CD1c-positive myeloid dendritic cell (primary cell): ENCODE measurements around the gene SQSTM1.
A peak's percentile ranks its signal among the peaks of the same experiment; 100 is the strongest.
"Not testable (repeated sequence)": the region's sequence is repeated elsewhere in the genome, so short reads cannot be mapped to it uniquely, and the experiment has no call there.

Experiments
- DNase-seq: peaks from one replicate; pipeline ENCODE4 v3.0.0-alpha.2; 2016; ENCODE audit errors: extremely low spot score

SQSTM1 gene

GRCh38 chr5:179820483-179821297, at the start of gene SQSTM1:
TSS of gene SQSTM1 (plus strand) at chr5:179820905. CDS start at chr5:179820937, 32 bp downstream.
- peak; percentile 94 for DNase-seq

- DNase-seq = peak; percentile 46
Measured at GRCh38 chr5:179771311-179771895, 49.3 kb upstream of the SQSTM1 start.

GRCh38 chr5:179772351-179772750, 48.4 kb upstream of the SQSTM1 start:
- no peak for DNase-seq

GRCh38 chr5:179773686-179774040, 47.0 kb upstream of the SQSTM1 start:
- DNase-seq = no peak

DNA sequence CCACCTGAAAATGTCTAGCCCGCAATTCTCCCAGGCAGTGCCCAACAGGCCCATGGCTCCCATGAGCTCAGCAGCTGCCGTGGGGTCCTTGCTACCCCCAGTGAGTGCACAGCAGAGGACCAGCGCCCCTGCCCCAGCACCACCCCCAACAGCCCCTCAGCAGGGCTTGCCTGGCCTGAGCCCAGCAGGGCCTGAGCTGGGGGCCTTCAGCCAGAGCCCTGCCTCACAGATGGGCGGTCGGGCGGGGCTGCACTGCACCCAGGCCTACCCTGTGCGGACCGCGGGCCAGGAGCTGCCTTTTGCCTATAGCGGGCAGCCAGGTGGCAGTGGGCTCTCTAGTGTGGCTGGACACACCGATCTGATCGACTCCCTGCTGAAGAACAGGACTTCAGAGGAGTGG, 46.3 kb upstream of the SQSTM1 start:
- no peak for DNase-seq

- peak; percentile 73 for DNase-seq
Measured at GRCh38 chr5:179776411-179776938, 44.2 kb upstream of the SQSTM1 start.

DNA sequence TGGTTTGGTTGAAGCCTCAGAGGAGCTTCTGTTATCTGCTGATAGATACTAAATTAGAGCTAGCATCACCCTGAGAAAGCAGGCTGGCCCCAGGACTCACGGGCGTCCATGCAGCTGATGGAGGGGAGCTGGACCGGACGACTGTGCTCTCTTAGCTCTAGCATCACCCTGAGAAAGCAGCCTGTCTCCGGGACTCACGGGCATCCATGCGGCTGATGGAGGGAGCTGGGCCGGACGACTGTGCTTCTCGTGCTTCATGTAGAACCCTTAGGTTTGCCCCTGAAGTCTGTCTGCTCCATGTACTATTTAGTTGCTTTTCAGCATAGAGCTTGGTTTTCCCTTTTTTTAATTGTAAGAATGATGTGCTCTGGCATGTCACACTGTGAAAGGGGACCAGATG, 43.2 kb upstream of the SQSTM1 start:
- no peak for DNase-seq

GRCh38 chr5:179777909-179778308, 42.8 kb upstream of the SQSTM1 start:
- DNase-seq = peak; percentile 86

GRCh38 chr5:179778591-179778990, 42.1 kb upstream of the SQSTM1 start:
- no peak for DNase-seq

DNA sequence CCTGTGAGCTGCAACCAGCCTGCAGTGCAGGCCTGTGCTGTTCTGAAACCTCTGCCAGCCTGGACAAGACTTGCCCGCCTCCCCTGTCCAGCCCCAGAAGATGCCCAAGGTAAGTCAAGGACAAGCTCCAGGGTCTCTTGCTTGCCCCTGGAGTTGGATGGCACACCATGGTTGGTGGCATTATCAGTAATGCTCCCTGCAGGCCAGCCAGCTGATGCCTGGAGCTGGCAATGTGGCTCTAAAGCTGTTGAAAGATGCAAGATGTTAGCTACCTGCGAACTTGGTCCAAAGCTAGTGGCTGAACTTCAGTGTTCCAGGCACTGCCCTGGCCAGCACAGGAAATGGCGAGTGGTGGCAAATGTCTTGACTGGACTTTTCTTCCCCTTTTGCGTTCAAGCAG, 40.9 kb upstream of the SQSTM1 start:
- no peak for DNase-seq

- DNase-seq = peak; percentile 65
Measured at GRCh38 chr5:179780362-179780761, 40.3 kb upstream of the SQSTM1 start.

DNA sequence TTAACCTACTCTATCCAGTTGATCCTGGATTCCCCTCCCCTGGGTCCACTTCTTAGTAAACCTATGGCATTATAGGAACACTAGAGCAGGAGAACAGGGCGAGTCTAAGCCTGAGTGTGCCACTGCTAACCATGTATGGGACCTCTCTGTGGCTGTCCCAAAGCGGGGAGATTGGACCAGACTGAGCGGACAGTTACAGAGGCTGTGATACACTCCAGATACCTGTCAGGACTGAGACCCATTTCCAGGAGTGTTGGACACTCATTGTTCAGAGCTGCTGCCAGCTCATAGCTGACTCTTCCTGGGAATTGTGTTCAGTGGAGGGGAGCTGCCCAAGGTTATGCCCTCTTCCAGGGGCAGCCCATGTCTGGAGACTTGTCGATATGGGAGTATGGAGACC, 38.9 kb upstream of the SQSTM1 start:
- DNase-seq = no peak

DNA sequence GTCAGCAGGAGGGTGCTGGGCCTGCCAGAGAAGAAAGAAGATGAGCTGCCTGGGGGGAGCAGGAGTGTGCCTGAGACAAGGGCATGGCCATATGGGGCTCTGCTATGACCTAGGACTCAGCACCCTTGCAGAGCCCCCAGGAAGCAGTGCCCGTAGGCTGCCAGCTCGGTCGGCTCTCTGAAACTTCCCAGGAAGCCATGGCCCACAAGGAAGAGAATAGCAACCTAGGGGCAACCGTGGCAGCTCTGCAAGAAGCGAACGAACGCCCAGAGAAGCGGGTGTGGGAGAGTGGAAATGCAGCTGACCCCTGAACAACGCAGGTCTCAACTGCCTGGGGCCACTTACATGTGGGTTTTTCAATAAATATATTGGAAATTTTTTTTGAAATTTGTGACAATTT, 37.6 kb upstream of the SQSTM1 start:
- no peak for DNase-seq

- DNase-seq = no peak
Measured at GRCh38 chr5:179786861-179787260, 33.8 kb upstream of the SQSTM1 start.

GRCh38 chr5:179788193-179788854, 32.4 kb upstream of the SQSTM1 start:
- no peak for DNase-seq

- not testable (repeated sequence) for DNase-seq
Measured at GRCh38 chr5:179789278-179789677, 31.4 kb upstream of the SQSTM1 start.

DNA sequence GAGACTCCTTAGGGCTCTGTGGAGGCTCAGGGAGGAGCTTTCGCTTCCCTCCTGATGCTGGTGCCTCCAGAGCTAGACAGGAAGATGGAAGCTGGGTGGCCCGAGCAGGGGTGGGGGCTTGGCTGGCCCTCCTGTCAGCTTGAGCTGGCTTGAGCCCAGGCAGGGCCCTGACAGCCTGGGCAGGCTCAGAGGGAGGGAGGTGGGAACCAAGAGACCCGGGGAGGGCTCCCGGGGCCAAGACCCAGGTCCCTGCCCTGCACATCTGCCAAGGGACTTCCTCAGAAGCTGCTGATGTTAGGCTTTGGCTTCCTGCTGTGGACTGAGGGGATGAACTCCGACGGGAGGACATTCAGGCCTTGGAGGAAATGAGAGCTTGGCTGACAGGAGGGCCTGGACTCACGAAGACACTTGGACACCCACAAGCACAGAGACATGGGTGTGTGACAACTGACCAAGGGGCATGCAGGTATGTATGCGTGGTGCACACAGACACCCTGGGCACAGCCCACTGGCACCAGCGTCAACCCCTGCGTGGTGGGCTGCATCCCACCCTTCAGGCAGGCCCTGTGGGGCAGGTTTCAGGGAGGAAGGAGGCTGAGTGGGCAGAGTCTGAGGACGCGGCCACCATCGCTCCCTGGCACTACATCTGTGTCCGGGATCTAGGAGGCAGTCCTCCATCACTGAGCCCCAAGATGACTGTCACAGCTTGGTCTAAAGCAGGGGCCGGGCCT, 28.7 kb upstream of the SQSTM1 start:
- DNase-seq = peak; percentile 57

GRCh38 chr5:179792612-179793467, 27.9 kb upstream of the SQSTM1 start:
- DNase-seq = peak; percentile 67

DNA sequence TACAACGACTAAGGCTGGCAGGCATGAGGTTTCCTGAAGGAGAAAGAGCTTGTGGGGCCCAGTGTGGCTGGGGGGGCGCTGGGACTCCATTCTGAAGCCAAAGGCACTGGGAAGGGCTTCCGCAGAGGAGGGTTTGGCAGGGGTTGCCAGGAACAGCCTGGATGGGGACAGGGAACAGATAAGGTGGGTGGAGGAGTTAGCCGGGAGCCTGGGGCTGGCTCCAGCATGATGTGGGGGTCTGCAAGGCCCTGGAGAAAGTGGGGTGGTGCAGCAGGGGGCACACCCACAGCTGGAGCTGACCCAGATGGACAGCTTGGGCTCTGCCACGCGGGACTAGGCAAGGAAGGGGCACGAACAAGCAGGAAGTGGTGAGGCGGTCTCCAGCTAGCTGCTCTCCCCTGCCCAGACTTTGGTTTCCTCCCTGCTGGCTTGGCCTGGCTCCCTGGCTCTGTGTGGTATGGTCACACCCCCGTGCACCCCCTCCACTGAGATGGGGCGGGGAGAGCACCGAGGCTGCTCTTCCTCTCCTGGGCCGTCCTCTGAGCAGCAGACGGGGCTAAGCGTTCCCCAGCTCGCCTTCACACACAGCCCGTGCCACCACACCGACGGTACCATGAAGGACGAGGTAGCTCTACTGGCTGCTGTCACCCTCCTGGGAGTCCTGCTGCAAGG, 27.1 kb upstream of the SQSTM1 start, which contains the start of gene LTC4S:
Gene LTC4S (plus strand): TSS at position 519 of the 672 bp plus-strand sequence. CDS start 95 bp downstream, at position 614.
- peak; percentile 67 for DNase-seq

- no peak for DNase-seq
Measured at GRCh38 chr5:179794171-179794570, 26.5 kb upstream of the SQSTM1 start.
